PFSK-1 (cell line): ENCODE measurements around the gene SUSD6.

ENCODE experiments used
- FOXP2 ChIP-seq: optimal IDR thresholded peaks from 2 replicates; pipeline ENCODE3; 2011; ENCODE audit warnings: borderline replicate concordance, control low read depth, inconsistent platforms; ENCODE audit not compliant: insufficient read depth; ENCODE audit errors: extremely low read length, extremely low read depth
- POLR2AphosphoS5 ChIP-seq: IDR thresholded peaks from 2 replicates; pipeline ENCODE4 v1.6.1; 2012; ENCODE audit warnings: low read depth, mild to moderate bottlenecking, control low read depth, low read length, moderate library complexity
- REST ChIP-seq, 2 experiments: IDR thresholded peaks; 2 replicates each; pipeline versions ENCODE4 v1.6.1 to v1.8.0; 2011 to 2012; ENCODE audit warnings: low read depth in 2 of 2, low read length in 2 of 2, control low read depth in 1 of 2, inconsistent platforms in 1 of 2, mild to moderate bottlenecking in 1 of 2, moderate library complexity in 1 of 2; ENCODE audit not compliant: insufficient read depth in 1 of 2
- SIN3A ChIP-seq: IDR thresholded peaks from 2 replicates; pipeline ENCODE4 v1.6.1; 2012; ENCODE audit warnings: mild to moderate bottlenecking, low read length, moderate library complexity, borderline replicate concordance; ENCODE audit not compliant: insufficient read depth
- TAF1 ChIP-seq: IDR thresholded peaks from 2 replicates; pipeline ENCODE4 v1.6.1; 2012; ENCODE audit warnings: low read length, control low read depth, borderline replicate concordance; ENCODE audit not compliant: insufficient read depth

SUSD6 gene

GRCh38 chr14:69720912-69721311 is 109.5 kb downstream of the SUSD6 start:
- TF ChIP-seq FOXP2 (no peak), REST (IDR thresholded peaks at IDR 0.05; ENCODE audit: insufficient read depth in 1 of 2, low read depth in 2 of 2, low read length in 2 of 2) (no peak), SIN3A (no peak), POLR2AphosphoS5 (no peak), TAF1 (no peak)

- TF ChIP-seq FOXP2 = peak; percentile 23
- TF ChIP-seq SIN3A = no peak
Observed at GRCh38 chr14:69726761-69727511, 115.5 kb downstream of the SUSD6 start.

- no peak for TF ChIP-seq REST (IDR thresholded peaks at IDR 0.05; ENCODE audit: insufficient read depth in 1 of 2, low read depth in 2 of 2, low read length in 2 of 2)
- TF ChIP-seq TAF1 = no peak
- no peak for TF ChIP-seq POLR2AphosphoS5
- no peak for TF ChIP-seq SIN3A
- no peak for TF ChIP-seq FOXP2
Observed at GRCh38 chr14:69727860-69728259, 116.5 kb downstream of the SUSD6 start.

- TF ChIP-seq FOXP2 = no peak
- TF ChIP-seq TAF1 = no peak
- no peak for TF ChIP-seq REST (IDR thresholded peaks at IDR 0.05; ENCODE audit: insufficient read depth in 1 of 2, low read depth in 2 of 2, low read length in 2 of 2)
- TF ChIP-seq SIN3A = no peak
- TF ChIP-seq POLR2AphosphoS5 = no peak
Observed at GRCh38 chr14:69741055-69741454, 129.7 kb downstream of the SUSD6 start.

GRCh38 chr14:69749956-69750355 is 138.6 kb downstream of the SUSD6 start:
- no peak for TF ChIP-seq POLR2AphosphoS5
- TF ChIP-seq FOXP2 = no peak
- no peak for TF ChIP-seq REST (IDR thresholded peaks at IDR 0.05; ENCODE audit: insufficient read depth in 1 of 2, low read depth in 2 of 2, low read length in 2 of 2)
- no peak for TF ChIP-seq SIN3A
- TF ChIP-seq TAF1 = no peak
